ENCODE data around the gene ALG6. TPM values are rescaled to one million over a fixed set of nuclear protein-coding genes. Genes with fewer than 3 reads are reported as not detected.

The ALG6 gene
- total and polyA plus RNA-seq, 2 of the 13 experiments (the other 11 are each of a cell fraction or from before 2014, with no cell fraction given) = 6.8 to 8.1 TPM

DNA sequence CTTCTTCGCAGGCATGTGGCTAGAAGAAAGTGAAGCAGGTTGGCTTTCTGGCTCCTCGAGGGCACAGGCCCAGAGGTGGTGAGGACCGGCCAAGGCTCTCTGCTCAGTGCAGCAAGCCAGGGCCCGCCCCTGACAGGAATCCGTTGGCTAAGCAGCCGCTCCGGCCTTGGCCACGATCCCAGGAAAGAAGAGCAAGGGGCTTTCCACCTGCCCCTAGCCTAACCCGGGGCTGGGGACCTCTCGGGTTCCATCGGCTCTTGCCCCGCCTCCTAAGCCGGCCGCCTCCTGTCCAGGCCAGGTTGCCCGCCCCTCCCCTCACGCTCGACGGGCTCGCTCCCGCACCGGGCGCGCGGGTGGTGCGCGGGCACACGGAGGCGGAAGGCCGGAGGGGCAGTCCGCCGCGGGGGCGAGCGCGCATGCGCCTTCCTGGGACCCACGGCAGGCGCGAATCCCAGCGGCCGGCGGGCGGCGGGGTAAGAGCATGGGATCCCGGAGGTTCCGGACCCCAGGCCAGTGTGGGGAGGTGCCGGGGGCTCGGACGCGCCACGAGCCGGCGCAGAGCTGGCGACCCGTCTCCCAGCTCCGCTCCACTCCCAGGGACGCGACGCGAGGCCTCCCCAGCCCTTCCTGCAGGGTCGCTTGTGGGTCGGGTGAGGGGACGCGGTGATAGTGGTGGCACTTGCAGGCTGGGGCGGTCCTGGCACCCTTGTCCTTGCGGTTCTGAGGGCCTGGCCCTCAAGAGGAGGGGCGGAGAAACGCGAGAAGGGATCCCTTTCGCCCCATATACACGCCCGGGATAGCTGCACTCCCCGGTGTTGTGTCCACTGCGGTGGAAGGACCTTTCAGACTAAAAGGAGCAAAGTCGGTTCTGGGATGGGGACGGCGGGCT lies at the start of gene ALG6 (continued):
- TF ChIP-seq NFATC3 (CRISPR knock-in tag; IDR thresholded peaks at IDR 0.05) (no peak), ZNF329 (CRISPR knock-in tag; IDR thresholded peaks at IDR 0.05; ENCODE audit: low read depth) (0 out of 2 replicates have a peak, but pooled peaks have one; percentile 31), ZNF788 (CRISPR knock-in tag; IDR thresholded peaks at IDR 0.05; ENCODE audit: borderline replicate concordance) (peak; percentile 19; the same call in 1 of the 2 replicates), ATF4 (CRISPR knock-in tag; IDR thresholded peaks at IDR 0.05) (no peak; a peak in 1 of 4 replicates), ZNF282 (IDR thresholded peaks at IDR 0.05; ENCODE audit: partially characterized antibody) (no peak), TEAD2 (CRISPR knock-in tag; IDR thresholded peaks at IDR 0.05) (no peak), SRSF4 (IDR thresholded peaks at IDR 0.05; ENCODE audit: low read depth, low read length, poor library complexity, severe bottlenecking) (no peak), SRY (CRISPR knock-in tag; IDR thresholded peaks at IDR 0.05) (peak; percentile 58), ASH2L (IDR thresholded peaks at IDR 0.05; ENCODE audit: insufficient read length, low read depth, low read length) (peak; percentile 43), U2AF1 (optimal IDR thresholded peaks at IDR 0.05; ENCODE audit: low read depth, low read length) (no peak), ZNF780A (CRISPR knock-in tag; IDR thresholded peaks at IDR 0.05) (no peak), ZNF543 (CRISPR knock-in tag; IDR thresholded peaks at IDR 0.05) (0 out of 2 replicates have a peak, but pooled peaks have one; percentile 7), ARID3A (IDR thresholded peaks at IDR 0.05; ENCODE audit: low read depth, low read length) (no peak), MTF1 (CRISPR knock-in tag; IDR thresholded peaks at IDR 0.05) (no peak), NFIB (CRISPR knock-in tag; IDR thresholded peaks at IDR 0.05; ENCODE audit: borderline replicate concordance) (no peak), MIER3 (CRISPR knock-in tag; IDR thresholded peaks at IDR 0.05; ENCODE audit: borderline replicate concordance) (peak; percentile 39; the same call in 1 of the 2 replicates), ZNF598 (CRISPR knock-in tag; IDR thresholded peaks at IDR 0.05; ENCODE audit: borderline replicate concordance) (no peak; the same call in 1 of the 2 replicates), MLXIP (CRISPR knock-in tag; IDR thresholded peaks at IDR 0.05; ENCODE audit: borderline replicate concordance) (no peak), ZZZ3 (CRISPR knock-in tag; IDR thresholded peaks at IDR 0.05; ENCODE audit: borderline replicate concordance) (no peak)
- TF ChIP-seq, protein P1, sequence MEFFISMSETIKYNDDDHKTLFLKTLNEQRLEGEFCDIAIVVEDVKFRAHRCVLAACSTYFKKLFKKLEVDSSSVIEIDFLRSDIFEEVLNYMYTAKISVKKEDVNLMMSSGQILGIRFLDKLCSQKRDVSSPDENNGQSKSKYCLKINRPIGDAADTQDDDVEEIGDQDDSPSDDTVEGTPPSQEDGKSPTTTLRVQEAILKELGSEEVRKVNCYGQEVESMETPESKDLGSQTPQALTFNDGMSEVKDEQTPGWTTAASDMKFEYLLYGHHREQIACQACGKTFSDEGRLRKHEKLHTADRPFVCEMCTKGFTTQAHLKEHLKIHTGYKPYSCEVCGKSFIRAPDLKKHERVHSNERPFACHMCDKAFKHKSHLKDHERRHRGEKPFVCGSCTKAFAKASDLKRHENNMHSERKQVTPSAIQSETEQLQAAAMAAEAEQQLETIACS (CRISPR knock-in tag; IDR thresholded peaks at IDR 0.05) = peak; percentile 99
